GM19397 (cell line): ENCODE data around the gene ITGAV.

Source experiments
- ATAC-seq: cut with Tn5 transposase; IDR thresholded peaks from one replicate; pipeline ENCODE4 v1.9.1; 2021; ENCODE audit warnings: mild to moderate bottlenecking, moderate library complexity; ENCODE audit not compliant: unreplicated experiment

The ITGAV gene

DNA sequence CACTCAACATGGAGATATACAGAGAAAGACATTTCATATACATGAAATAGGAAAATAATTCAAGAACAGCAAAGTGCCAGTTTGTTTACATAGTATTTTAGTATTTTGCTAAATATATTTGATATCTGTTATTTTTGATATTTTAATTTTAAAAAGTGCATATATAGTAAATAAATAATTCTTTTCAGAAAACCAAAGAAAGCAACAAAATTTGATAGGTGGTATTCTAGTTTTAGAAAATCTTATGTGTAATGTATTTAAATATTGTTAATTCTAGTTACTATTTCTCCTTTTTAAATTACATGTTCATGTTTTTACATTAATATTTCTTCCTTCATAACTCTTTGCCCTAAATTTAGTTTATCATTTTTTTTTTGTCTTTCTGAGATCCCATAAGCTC lies 69.5 kb downstream of the ITGAV start:
- ATAC-seq = no peak

DNA sequence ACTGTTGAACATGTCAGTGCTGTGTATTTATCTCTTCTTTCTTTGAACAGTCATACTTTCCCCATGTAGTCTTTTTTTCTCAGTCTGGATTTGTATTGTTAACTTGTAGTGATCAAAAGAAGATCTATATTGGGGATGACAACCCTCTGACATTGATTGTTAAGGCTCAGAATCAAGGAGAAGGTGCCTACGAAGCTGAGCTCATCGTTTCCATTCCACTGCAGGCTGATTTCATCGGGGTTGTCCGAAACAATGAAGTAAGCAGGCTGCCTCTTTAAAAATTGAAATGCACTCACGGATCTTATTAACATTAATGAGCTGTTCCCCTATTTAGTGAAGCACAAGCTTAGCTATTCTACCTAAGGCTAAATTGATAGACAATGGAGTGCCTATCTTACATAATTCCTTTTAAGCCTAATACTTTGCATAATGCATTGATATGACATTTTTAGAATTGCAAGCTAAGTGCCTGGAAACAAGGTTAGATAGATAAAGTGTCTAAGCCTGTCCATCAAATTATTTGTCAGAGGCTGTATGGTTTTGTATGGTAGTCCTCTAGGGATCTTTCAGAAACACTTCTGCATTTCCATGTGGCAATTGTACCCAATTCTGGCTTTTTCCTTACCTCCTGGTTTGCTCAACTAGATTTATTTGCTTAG lies 74.7 kb downstream of the ITGAV start:
- ATAC-seq = no peak

- ATAC-seq = no peak
These were observed 79.3 kb downstream of the ITGAV start for GRCh38 chr2:186669146-186669545.

- ATAC-seq = no peak
These were observed 81.0 kb downstream of the ITGAV start for GRCh38 chr2:186670831-186671230.

DNA sequence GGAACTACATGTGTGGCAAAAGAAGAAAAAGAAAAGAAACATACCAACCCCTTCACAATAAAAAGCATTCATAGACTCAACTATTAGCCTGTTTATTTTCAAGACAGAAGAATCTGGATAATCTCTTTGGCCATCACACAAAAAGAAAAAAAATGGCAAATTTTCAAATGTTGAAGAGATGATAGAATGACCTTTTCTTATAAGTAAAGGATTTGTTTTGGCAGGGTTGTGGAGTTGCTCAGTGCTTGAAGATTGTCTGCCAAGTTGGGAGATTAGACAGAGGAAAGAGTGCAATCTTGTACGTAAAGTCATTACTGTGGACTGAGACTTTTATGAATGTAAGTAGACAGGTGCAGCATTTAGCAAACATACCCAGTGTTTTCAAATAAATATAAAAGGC lies 85.5 kb downstream of the ITGAV start:
- no peak for ATAC-seq

GRCh38 chr2:186683341-186683740 lies 93.5 kb downstream of the ITGAV start:
- ATAC-seq = no peak

DNA sequence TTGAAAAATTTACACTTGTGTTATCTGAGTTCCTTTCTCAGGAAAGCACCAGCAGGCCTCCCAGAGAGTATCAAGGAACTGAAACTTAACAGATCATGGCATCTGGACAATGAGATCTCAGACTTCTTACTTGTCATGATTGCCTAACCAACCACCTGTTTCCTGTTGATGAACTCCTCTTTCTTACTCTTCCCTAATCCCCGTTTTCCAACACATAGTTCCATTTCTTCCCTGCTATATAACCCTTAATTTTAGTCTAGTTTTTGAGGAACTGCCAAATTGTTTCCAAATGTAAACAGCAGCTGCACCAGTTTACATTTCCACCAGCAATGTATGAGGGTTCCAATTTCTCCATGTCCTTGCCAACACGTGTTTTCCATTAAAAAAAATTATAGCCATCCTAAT lies 98.0 kb downstream of the ITGAV start:
- ATAC-seq = no peak

- no peak for ATAC-seq
These were observed 99.0 kb downstream of the ITGAV start for GRCh38 chr2:186688813-186689212.

DNA sequence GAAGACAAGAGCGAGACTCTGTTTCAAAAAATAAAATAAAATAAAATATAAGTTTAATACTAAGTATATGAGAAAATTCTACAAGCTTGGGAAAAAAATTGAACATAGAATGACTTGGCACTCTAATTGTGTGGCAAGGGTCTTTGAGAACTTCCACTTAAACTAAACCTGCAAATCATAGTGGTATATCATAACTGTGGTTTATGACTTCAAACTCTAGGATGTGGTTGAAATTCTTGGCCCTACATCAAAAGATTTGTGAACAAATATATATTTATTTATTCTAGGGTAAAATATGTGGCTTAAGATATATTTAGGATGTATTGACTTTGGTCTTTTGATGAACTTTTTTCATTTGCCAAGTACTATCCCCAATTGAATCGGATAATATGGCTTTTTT lies 100.9 kb downstream of the ITGAV start:
- no peak for ATAC-seq

GRCh38 chr2:186691231-186691630 lies 101.4 kb downstream of the ITGAV start:
- no peak for ATAC-seq

GRCh38 chr2:186691900-186692299 lies 102.0 kb downstream of the ITGAV start:
- no peak for ATAC-seq

DNA sequence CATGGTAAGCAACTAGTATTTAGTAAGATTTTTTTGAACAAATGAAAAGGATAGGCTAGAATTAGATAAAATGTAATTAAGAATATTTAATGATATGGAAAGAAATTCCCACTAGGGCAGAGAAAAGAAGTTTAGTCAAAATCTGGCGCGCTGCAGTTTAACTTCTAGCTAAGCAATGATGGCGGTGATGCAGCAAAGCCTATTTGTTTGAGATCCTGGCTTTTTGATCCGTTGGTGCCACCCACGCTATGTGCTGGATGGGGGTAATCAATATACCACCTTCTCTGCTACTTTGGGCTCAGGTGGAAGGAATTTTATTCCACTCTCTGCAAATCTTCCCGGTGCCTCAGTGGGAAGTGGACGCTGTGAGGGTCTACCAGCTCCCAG lies 103.6 kb downstream of the ITGAV start:
- no peak for ATAC-seq

DNA sequence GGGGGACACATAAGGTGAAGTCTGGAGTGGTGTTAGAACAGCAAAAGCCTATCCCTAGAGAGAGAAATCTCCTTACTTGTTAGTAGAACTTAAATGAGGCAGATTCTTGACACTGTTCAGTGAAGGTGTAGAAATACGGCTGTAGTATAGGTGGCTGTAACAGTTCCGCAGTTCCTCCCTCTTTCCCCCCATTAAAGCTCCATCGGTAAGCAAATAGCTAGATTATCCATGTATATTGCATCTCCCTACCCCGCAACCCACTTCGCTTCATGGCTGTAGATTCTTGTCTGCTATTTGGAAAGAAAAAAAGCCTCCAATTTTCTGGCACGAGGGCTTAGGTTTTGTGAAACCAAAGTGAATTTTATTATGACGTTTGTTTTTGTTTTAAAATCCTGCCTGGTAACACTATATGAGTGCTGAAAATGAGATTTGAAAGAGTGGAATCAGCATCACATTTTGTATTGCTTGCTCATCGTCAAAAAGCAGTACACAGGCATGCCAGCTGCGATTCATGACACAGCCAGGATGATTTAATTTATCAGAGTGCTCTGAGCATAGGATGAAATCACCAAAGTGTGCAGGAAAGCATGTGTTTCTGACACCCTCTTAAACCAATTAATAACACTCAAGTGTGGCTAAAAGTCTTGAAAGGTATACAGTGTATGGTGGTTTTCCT lies 105.4 kb downstream of the ITGAV start:
- ATAC-seq = no peak

DNA sequence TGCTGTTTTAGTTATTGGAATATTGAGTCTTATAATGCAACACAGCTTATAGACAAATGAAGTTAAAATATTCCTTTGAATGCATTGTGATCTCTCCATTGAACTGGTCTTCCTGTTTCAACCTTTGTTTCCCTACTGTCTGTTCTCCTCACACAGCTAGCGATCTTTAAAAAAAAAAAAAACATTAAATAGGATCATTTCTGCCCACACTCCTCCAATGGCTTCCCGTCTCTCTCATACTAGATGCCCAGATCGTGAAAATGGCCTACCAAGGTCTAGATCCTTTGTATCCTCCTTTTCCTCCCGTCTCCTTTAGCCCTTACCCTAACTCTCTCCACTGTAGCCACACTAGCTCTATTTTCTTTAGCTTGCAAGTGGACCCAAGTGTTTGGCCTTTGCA lies 106.4 kb downstream of the ITGAV start:
- no peak for ATAC-seq

DNA sequence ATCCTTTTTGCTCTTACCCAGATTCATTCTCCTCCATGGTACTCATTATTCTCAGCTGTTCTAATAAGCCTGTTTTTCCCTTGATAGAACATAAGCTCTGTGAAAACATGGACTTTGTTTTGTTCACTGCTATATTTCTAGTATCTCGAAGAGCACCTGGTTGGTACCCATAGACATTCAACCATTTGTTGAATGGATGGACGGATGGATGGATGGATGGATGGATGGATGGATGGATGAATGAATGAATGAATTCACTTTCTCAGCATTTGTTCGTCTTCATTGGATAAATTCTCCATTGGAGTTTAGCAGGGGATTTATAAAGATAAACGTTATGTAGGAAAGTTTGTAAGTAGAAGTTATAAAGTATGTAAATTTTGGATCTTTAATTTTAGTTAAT lies 106.9 kb downstream of the ITGAV start:
- no peak for ATAC-seq

DNA sequence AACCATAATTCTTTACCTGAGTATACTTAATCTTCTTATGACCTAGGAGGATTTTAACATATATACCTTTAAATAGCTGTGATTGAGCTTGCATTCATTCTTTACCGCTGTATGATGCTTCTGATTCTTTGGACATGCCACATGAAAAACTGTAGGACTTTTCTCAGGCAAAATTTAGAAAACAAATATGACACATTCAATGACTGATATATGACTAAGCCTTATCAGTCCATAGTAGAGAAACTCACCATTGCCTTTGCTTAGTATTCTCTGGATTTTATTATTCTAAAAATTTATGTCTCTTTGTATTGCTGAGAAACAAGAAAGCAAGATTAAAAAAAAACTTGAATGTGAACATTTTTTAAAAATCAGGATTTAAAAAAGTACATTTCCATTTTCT lies 107.7 kb downstream of the ITGAV start:
- ATAC-seq = no peak

- ATAC-seq = no peak
These were observed 109.9 kb downstream of the ITGAV start for GRCh38 chr2:186699742-186700141.

DNA sequence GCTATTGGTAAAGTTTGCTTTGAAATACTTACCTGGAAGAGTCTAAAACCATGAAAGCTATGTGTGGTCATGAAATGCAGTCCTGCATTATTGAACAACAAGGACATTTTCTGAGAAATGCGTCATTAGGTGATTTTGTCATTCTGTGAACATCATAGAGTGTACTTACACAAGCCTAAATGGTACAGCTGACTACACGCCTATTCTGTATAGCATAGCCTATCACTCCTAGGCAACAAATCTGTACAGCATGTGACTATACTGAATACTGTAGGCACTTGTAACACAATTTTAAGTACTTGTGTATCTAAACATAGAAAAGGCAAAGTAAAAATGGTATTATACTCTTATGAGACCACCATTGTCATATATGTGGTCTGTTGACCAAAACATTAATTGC lies 112.2 kb downstream of the ITGAV start:
- ATAC-seq = no peak

- ATAC-seq = no peak
These were observed 112.6 kb downstream of the ITGAV start for GRCh38 chr2:186702501-186702900.

DNA sequence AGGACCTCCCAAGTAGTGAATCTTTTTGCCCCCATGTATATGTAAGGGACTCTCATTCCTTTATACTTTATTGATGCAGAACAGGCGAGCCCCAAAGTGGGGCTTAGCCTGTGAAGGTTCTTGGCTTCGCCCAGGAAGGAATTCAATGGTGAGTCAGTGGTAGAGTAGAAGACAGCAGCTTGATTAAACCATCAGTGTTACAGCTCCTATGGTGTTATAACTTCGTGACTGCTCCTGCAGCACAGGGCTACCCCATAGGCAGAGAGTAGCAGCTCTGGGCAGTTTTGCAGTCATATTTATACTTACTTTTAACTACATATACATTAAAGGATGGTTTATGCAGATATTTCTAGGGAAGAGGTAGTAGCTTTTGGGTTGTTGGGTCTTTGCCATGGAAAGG lies 115.0 kb downstream of the ITGAV start:
- no peak for ATAC-seq

GRCh38 chr2:186709529-186710450 lies 119.9 kb downstream of the ITGAV start:
- ATAC-seq = no peak

DNA sequence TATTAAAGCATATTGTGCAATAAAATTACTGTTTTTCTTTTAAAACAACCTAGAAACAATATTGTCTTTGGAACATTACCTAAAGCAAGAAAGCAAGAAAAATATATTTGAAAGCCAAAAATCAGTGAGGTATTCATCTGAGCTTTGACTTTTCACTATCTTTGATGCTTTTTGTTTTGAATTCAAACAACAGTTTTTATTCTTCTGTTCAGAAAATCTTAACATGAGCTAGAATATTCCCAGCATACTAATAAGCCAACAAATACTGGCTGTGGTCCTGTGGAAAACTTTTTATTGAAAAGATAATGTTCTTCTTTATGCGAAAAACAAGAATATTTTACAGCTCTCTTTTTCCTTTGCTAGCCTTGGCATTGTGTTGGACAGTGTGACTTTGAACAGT lies 123.8 kb downstream of the ITGAV start:
- no peak for ATAC-seq
